Esophagus mucosa (tissue), 1 donor: ENCODE results near the gene ENGASE. TPM values are rescaled to one million over a fixed set of nuclear protein-coding genes. Genes with fewer than 3 reads are reported as not detected.

Experiments
- total RNA-seq: library from RNA; stranded (reverse); gene quantifications from one replicate; pipeline ENCODE4 v1.2.4, GENCODE V29; 2023
- donor health status: DM: yes; HTN: yes; CAD: no.

The ENGASE gene
- total RNA-seq, 1 donor from 2014 or later, result 6.5 TPM

Other genes with a start within 250 kb of the ENGASE start
- gene USP36, start 234.0 kb upstream of the ENGASE start, total RNA-seq, result 26.4 TPM
- 1.7 TPM for gene CEP295NL, start 171.6 kb upstream of the ENGASE start, total RNA-seq
- 16.1 TPM for gene TIMP2, start 149.4 kb upstream of the ENGASE start, total RNA-seq
- gene LGALS3BP, start 94.9 kb upstream of the ENGASE start, total RNA-seq, result 193 TPM
- gene CANT1, start 65.1 kb upstream of the ENGASE start, total RNA-seq, result 55.5 TPM
- gene C1QTNF1, start 50.7 kb upstream of the ENGASE start, total RNA-seq, result 4.1 TPM